Activated CD4-positive, alpha-beta T cell treated with anti-CD3 and anti-CD28 coated beads for 36 hours (primary cell): ENCODE data around the gene ECEL1. TPM values are rescaled to one million over a fixed set of nuclear protein-coding genes. Genes with fewer than 3 reads are reported as not detected.
"Not testable (repeated sequence)": the region's sequence is repeated elsewhere in the genome, so short reads cannot be mapped to it uniquely, and the experiment has no call there.

Source experiments
- ATAC-seq: fragments of 200-7000 bp; cut with Tn5 transposase; one replicate; pipeline ENCODE4 v1.10.0; 2021; ENCODE audit warnings: mild to moderate bottlenecking, moderate library complexity
- CTCF ChIA-PET: fragments of 350-600 bp; sonication (Branson Sonifier 250); formaldehyde crosslinking; loops from one replicate; lab custom pipeline; 2021; ENCODE audit warnings: antibody characterized with exemption; lab: Charles Lee
- POLR2A ChIA-PET: fragments of 350-600 bp; sonication (Branson Sonifier 250); formaldehyde crosslinking; loops from one replicate; lab custom pipeline; 2021; ENCODE audit warnings: antibody characterized with exemption, inconsistent platforms; lab: Charles Lee
- DNase-seq: peaks from one replicate; pipeline ENCODE4 v3.0.0-alpha.2; 2020
- H3K27ac Mint-ChIP-seq: one replicate; pipeline ENCODE4 v1.8.0; 2021; ENCODE audit warnings: mixed read lengths
- H3K27me3 Mint-ChIP-seq: one replicate; pipeline ENCODE4 v1.8.0; 2021; ENCODE audit warnings: mixed read lengths
- H3K36me3 Mint-ChIP-seq: one replicate; pipeline ENCODE4 v1.8.0; 2021; ENCODE audit warnings: low read depth, mixed read lengths
- H3K4me1 Mint-ChIP-seq: one replicate; pipeline ENCODE4 v1.8.0; 2021; ENCODE audit warnings: mixed read lengths
- H3K4me3 Mint-ChIP-seq: one replicate; pipeline ENCODE4 v1.8.0; 2021; ENCODE audit warnings: mild to moderate bottlenecking, moderate library complexity, mixed read lengths
- H3K9me3 Mint-ChIP-seq: one replicate; pipeline ENCODE4 v1.8.0; 2021; ENCODE audit warnings: low read depth, mixed read lengths
- intact Hi-C, 2 experiments: fragments of 100-400 bp; cut with DNase I in 1 of 2; cut with micrococcal nuclease in 1 of 2; formaldehyde crosslinking; loops; one replicate each; pipeline versions ENCODE4 v1.14.2 to v1.15.1; 2022 to 2024; cut with DNase I, micrococcal nuclease
- total RNA-seq, 2 experiments: library from RNA; stranded (reverse); gene quantifications; one replicate each; pipeline ENCODE4 v1.2.3, GENCODE V29; 2021

The ECEL1 gene
- under 1 TPM; 0.19 to 0.23 TPM for total RNA-seq

GRCh38 chr2:232487385-232488096 lies at the start of gene ECEL1:
Gene ECEL1 (minus strand): TSS chr2:232487834. CDS start chr2:232486653, 1,181 bp downstream.
- no peak within 1 kb of the TSS for H3K27ac Mint-ChIP-seq
- ATAC-seq (peak; percentile 25), DNase-seq (peak; percentile 34)
- ChIA-PET POLR2A (no interaction called here), CTCF (interaction anchor here (0.7 kb wide), 1 partner anchor 154 kb away, joined by 3 read pairs; no protein-coding TSS in a partner anchor)
- H3K9me3 Mint-ChIP-seq, result no peaks in the 10 kb centered on the region
- intact Hi-C loops, result no loop called here
- H3K36me3 Mint-ChIP-seq, result no peaks in the 10 kb centered on the region
- no peak within 1 kb of the TSS for H3K4me3 Mint-ChIP-seq
- peaks cover 31% of the 10 kb centered on the region for H3K27me3 Mint-ChIP-seq
- H3K4me1 Mint-ChIP-seq, result peaks cover 3% of the 10 kb centered on the region

GRCh38 chr2:232537079-232537478 lies 49.4 kb upstream of the ECEL1 start:
- intact Hi-C loops, result no loop called here
- peak; percentile 57 for DNase-seq
- peak; percentile 55 for ATAC-seq

GRCh38 chr2:232535761-232536530 lies 48.3 kb upstream of the ECEL1 start:
- H3K27me3 Mint-ChIP-seq, result peaks cover 8% of the 10 kb centered on the region
- POLR2A ChIA-PET, result no interaction called here

More at GRCh38 chr2:232537079-232537478, 49.4 kb upstream of the ECEL1 start:
- CTCF ChIA-PET, result interaction anchor here (0.5 kb wide), 2 partner anchors 83 to 593 kb away, joined by 3 read pairs; no protein-coding TSS in a partner anchor
- H3K4me3 Mint-ChIP-seq, result no peak overlapping the region
- H3K27ac Mint-ChIP-seq, result no peak overlapping the region
- H3K27me3 Mint-ChIP-seq, result peaks cover 7% of the 10 kb centered on the region
- no peaks in the 10 kb centered on the region for H3K9me3 Mint-ChIP-seq
- H3K36me3 Mint-ChIP-seq, result no peaks in the 10 kb centered on the region
- no peaks in the 10 kb centered on the region for H3K4me1 Mint-ChIP-seq
- POLR2A ChIA-PET, result no interaction called here

GRCh38 chr2:232534940-232535651 lies 47.5 kb upstream of the ECEL1 start:
- H3K4me3 Mint-ChIP-seq, result no peak overlapping the region
- ChIA-PET CTCF (no interaction called here), POLR2A (no interaction called here)
- ATAC-seq, result no peak
- H3K36me3 Mint-ChIP-seq, result no peaks in the 10 kb centered on the region
- no peak for DNase-seq
- no peaks in the 10 kb centered on the region for H3K9me3 Mint-ChIP-seq
- no peak overlapping the region for H3K27ac Mint-ChIP-seq
- peaks cover 8% of the 10 kb centered on the region for H3K27me3 Mint-ChIP-seq
- intact Hi-C loops, result no loop called here
- no peaks in the 10 kb centered on the region for H3K4me1 Mint-ChIP-seq

More at GRCh38 chr2:232535761-232536530, 48.3 kb upstream of the ECEL1 start:
- DNase-seq (no peak), ATAC-seq (no peak)
- no peak overlapping the region for H3K4me3 Mint-ChIP-seq
- no peaks in the 10 kb centered on the region for H3K9me3 Mint-ChIP-seq
- intact Hi-C loops, result no loop called here
- CTCF ChIA-PET, result no interaction called here
- H3K4me1 Mint-ChIP-seq, result no peaks in the 10 kb centered on the region
- no peaks in the 10 kb centered on the region for H3K36me3 Mint-ChIP-seq
- H3K27ac Mint-ChIP-seq, result no peak overlapping the region

GRCh38 chr2:232533944-232534710 lies 46.5 kb upstream of the ECEL1 start:
- Mint-ChIP-seq H3K9me3 (no peaks in the 10 kb centered on the region), H3K36me3 (no peaks in the 10 kb centered on the region), H3K27me3 (peaks cover 9% of the 10 kb centered on the region), H3K27ac (no peak overlapping the region), H3K4me3 (no peak overlapping the region), H3K4me1 (peaks cover 2% of the 10 kb centered on the region)
- no peak for DNase-seq
- intact Hi-C loops, result no loop called here
- no peak for ATAC-seq
- ChIA-PET CTCF (no interaction called here), POLR2A (no interaction called here)

- intact Hi-C loops, POLR2A ChIA-PET, CTCF ChIA-PET, ATAC-seq, H3K36me3 Mint-ChIP-seq, H3K27ac Mint-ChIP-seq, DNase-seq, H3K9me3 Mint-ChIP-seq, H3K4me3 Mint-ChIP-seq: not testable (repeated sequence)
- Mint-ChIP-seq H3K27me3 (peaks cover 17% of the 10 kb centered on the region), H3K4me1 (peaks cover 11% of the 10 kb centered on the region)
Measured at GRCh38 chr2:232532821-232533220, 45.2 kb upstream of the ECEL1 start.

- DNase-seq, result no peak
- peaks cover 11% of the 10 kb centered on the region for H3K4me1 Mint-ChIP-seq
- H3K9me3 Mint-ChIP-seq, result no peaks in the 10 kb centered on the region
- H3K27me3 Mint-ChIP-seq, result peaks cover 17% of the 10 kb centered on the region
- intact Hi-C loops, result no loop called here
- H3K36me3 Mint-ChIP-seq, result no peaks in the 10 kb centered on the region
- no peak overlapping the region for H3K4me3 Mint-ChIP-seq
- ChIA-PET CTCF (no interaction called here), POLR2A (no interaction called here)
- ATAC-seq, result no peak
- no peak overlapping the region for H3K27ac Mint-ChIP-seq
Measured at GRCh38 chr2:232532419-232532818, 44.8 kb upstream of the ECEL1 start.

GRCh38 chr2:232530626-232531260 lies 43.1 kb upstream of the ECEL1 start:
- no peak overlapping the region for H3K4me3 Mint-ChIP-seq
- H3K27me3 Mint-ChIP-seq, result peaks cover 19% of the 10 kb centered on the region
- intact Hi-C loops, result no loop called here
- H3K36me3 Mint-ChIP-seq, result no peaks in the 10 kb centered on the region
- DNase-seq (no peak), ATAC-seq (no peak)
- ChIA-PET CTCF (no interaction called here), POLR2A (no interaction called here)
- peaks cover 11% of the 10 kb centered on the region for H3K4me1 Mint-ChIP-seq
- H3K9me3 Mint-ChIP-seq, result no peaks in the 10 kb centered on the region
- no peak overlapping the region for H3K27ac Mint-ChIP-seq

- Mint-ChIP-seq H3K36me3 (no peaks in the 10 kb centered on the region), H3K27ac (no peak overlapping the region)
- POLR2A ChIA-PET, result no interaction called here
Measured at GRCh38 chr2:232529806-232530547, 42.3 kb upstream of the ECEL1 start.

GRCh38 chr2:232528746-232529460 lies 41.3 kb upstream of the ECEL1 start:
- Mint-ChIP-seq H3K27me3 (peaks cover 26% of the 10 kb centered on the region), H3K4me1 (peaks cover 11% of the 10 kb centered on the region), H3K36me3 (no peaks in the 10 kb centered on the region), H3K9me3 (no peaks in the 10 kb centered on the region), H3K27ac (peak overlapping the region; percentile 26), H3K4me3 (no peak overlapping the region)
- ATAC-seq, result no peak
- ChIA-PET POLR2A (no interaction called here), CTCF (no interaction called here)
- DNase-seq, result no peak
- intact Hi-C loops, result no loop called here

More at GRCh38 chr2:232529806-232530547, 42.3 kb upstream of the ECEL1 start:
- ATAC-seq, result no peak
- Mint-ChIP-seq H3K4me1 (peaks cover 11% of the 10 kb centered on the region), H3K9me3 (no peaks in the 10 kb centered on the region), H3K4me3 (no peak overlapping the region), H3K27me3 (peaks cover 20% of the 10 kb centered on the region)
- no peak for DNase-seq
- CTCF ChIA-PET, result no interaction called here
- intact Hi-C loops, result no loop called here
